HG03520 (cell line): ENCODE results near the gene TRIM7.
"Not testable (repeated sequence)": the region's sequence is repeated elsewhere in the genome, so short reads cannot be mapped to it uniquely, and the experiment has no call there.

Source experiments
- ATAC-seq: cut with Tn5 transposase; IDR thresholded peaks from one replicate; pipeline ENCODE4 v1.9.1; 2021; ENCODE audit warnings: mild to moderate bottlenecking, moderate library complexity; ENCODE audit not compliant: unreplicated experiment

TRIM7 gene

GRCh38 chr5:181214249-181214648 is 9.3 kb upstream of the TRIM7 start:
- not testable (repeated sequence) for ATAC-seq

- ATAC-seq: no peak
These were observed 7.9 kb upstream of the TRIM7 start for GRCh38 chr5:181212934-181213333.

GRCh38 chr5:181212080-181212479 is 7.1 kb upstream of the TRIM7 start:
- no peak for ATAC-seq

GRCh38 chr5:181211208-181211607 is 6.2 kb upstream of the TRIM7 start:
- no peak for ATAC-seq

DNA sequence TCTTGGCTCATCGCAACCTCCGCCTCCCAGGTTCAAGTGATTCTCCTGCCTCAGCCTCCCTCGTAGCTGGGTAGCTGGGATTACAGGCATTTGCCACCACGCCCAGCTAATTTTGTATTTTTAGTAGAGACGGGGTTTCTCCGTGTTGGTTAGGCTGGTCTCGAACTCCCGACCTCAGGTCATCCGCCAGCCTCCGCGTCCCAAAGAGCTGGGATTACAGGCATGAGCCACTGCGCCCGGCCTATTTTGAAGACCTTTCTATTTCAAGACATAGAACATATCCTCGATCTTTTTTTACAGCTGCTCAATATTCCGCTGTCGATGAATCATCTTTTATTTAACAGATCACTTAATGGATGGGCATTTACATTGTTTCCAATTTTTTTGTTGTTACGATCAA is 5.7 kb upstream of the TRIM7 start:
- not testable (repeated sequence) for ATAC-seq

DNA sequence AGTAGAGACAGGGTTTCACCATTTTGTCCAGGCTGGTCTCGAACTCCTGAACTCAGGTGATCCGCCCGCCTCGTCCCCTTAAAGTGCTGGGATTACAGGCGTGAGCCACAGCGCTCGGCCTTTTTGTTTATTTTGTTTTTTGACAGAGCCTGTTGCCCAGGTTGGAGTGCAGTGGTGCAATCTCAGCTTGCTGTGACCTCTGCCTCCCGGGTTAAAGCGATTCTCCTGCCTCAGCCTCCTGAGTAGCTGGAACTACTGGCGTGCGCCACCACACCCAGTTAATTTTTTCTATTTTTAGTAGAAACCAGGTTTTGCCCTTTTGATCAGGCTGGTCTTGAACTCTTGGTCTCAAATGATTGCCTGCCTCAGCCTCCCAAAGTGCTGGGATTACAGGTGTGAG is 5.2 kb upstream of the TRIM7 start:
- not testable (repeated sequence) for ATAC-seq

DNA sequence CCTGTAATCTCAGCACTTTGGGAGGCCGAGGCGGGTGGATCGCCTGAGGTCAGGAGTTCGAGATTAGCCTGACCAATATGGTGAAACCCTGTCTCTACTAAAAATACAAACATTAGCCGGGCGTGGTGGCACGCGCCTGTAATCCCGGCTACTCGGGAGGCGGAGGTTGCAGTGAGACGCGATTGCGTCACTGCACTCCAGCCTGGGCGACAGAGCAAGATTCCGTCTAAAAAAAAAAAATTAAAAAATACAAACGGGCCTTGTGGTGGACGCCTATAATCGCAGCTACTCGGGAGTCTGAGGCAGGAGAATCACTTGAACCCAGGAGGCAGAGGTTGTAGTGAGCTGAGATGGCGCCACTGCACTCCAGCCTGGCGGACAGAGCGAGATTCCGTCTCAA is 4.0 kb upstream of the TRIM7 start:
- ATAC-seq: not testable (repeated sequence)

DNA sequence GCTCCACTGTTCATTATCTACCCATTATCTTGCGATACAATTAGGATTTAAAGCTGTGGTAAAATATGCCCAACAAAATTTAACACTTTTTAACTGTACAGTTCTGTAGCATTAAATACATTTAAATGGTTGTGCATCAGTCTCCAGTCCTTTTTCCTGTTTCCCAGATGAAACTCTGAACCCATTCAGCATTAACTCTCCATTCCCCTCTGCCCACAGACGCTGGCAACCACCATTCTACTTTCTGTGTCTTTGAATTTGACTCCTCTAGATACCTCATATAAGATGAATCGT is 2.9 kb upstream of the TRIM7 start:
- ATAC-seq: no peak

DNA sequence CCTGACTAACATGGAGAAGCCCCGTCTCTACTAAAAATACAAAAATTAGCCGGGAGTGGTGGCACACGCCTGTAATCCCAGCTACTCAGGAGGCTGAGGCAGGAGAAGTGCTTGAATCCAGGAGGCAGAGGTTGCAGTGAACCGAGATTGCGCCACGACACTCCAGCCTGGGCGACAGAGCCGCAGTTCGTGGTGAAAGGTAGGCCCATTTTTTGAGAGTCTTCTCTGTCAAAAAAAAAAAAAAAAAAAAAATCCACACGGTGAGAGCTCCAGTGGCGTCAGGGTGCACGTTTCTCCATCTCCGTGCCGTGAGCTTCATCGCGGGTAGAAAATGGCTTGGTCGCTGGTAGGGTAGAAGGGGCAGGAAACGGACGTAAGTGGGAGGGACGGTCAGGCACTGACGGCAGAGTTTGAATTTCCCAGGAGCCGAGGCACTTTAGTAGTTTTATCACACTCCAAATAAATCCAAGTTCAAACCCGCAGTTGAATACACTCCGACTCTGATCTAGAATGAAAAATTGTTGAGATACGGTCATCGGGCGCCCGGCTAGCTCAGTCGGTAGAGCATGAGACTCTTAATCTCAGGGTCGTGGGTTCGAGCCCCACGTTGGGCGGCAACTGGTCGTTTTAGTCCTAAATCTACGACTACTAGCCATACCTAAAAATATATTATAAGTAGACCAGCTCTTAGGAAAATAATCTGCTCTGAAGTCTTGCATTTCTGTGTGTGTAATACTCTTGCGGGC is 2.4 kb upstream of the TRIM7 start:
- ATAC-seq: no peak

DNA sequence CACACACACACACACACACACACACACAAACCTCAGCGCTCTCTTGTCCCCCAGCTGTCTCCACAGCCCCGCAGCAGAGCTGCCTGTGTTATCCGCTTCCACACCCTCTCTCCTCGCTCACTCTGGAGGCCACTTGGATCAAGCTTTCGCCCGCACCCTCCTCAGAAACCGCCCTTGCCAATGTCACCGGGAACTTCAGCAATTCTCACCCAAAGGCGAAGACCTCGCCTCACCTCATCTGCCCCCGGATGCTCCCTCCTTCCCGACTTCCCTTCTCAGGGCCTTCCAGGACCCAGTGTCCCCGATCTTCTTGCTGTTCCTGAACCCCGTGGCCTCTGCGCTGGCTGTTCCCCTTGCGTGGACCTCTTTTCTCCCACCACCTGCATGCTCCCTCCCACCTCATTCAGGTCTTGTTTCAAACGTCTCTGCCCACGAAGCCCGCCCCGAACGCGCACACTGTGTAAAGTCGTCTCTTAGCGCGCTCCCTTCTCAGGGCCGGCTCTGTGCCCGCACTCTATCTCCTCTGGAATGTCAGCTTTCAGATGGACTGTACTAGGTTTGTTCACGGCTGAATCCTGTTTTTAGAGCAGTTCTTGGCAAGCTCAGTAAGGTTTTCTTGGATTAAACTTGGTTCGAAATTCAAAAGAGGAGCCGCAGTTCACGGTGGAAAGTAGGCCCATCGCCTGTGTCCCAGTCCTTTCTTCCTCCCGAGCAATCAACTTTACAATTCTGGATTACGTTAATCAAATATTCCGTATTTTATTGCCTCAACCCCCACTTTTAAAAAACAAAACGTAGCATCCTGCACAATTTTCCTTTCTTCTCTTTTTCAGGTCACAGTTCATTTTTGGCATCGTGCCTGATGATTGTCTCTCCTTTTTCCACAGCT is 1.0 kb upstream of the TRIM7 start:
- no peak for ATAC-seq

GRCh38 chr5:181204113-181204825 is 727 bp downstream of the TRIM7 start:
- ATAC-seq: no peak

- ATAC-seq: no peak
These were observed 1.3 kb downstream of the TRIM7 start for GRCh38 chr5:181203777-181204112.

DNA sequence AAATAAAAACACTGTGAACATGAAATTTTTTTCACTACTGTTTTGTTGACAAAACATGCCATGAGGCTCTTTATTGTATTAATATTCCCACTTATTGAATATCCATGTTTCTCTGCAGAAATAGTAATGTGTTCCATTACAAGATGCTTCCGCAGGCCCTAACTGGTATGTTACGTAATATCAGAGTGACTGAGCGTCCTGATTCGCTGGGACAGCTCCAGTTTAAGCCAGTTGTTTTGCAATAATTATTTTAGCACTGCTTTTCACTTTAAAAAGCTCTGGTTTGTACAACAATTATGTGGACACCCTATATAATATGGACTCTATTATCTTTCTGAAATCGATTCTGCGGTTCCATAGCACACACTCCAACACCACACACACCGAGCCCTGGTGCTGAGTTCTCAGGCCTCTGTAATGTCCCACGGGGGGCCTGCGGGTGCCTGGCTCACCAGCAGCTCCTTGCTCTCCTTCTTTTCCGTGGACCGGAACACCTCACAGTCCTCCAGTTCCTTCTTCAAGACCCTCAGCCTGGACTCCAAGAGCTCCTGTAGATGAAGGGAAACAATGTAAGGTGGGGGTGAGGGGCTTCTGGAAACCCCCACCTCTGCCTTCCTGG is 1.8 kb downstream of the TRIM7 start:
- no peak for ATAC-seq

DNA sequence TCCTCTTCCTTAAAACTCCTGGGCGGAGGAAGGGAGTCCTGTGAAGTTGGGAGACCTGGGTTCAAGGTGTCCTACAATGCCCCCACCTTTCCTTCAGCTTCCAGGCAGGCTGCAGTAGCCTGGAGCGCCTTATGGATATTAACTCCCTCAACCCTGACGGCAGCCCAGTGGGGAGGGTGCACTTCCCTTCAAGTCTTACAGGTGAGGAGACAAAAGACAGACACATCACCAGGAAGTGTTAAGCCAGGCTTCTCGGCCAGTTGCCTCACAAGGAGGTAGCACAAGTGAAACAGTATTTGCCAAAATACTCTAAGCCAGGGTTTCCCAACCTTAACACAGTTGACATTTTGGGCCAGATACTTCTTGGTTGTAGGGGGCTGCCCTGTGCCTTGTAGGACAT is 4.2 kb downstream of the TRIM7 start:
- no peak for ATAC-seq

- no peak for ATAC-seq
These were observed 4.9 kb downstream of the TRIM7 start for GRCh38 chr5:181199881-181200638.

- ATAC-seq: peak; percentile 67
These were observed 6.0 kb downstream of the TRIM7 start for GRCh38 chr5:181198905-181199519.

GRCh38 chr5:181198106-181198685 is 6.8 kb downstream of the TRIM7 start:
- no peak for ATAC-seq

GRCh38 chr5:181197326-181197951 is 7.6 kb downstream of the TRIM7 start:
- no peak for ATAC-seq

- no peak for ATAC-seq
These were observed 9.7 kb downstream of the TRIM7 start for GRCh38 chr5:181195249-181195761.
